Erythroblast (primary cell): ENCODE data around the gene GPD2.

Experiments used
- GATA1 ChIP-seq: IDR thresholded peaks from 2 replicates; pipeline ENCODE4 v1.6.1; 2011; ENCODE audit warnings: low read depth, mild to moderate bottlenecking, control low read depth, low read length, moderate library complexity
- POLR2A ChIP-seq: IDR thresholded peaks from 2 replicates; pipeline ENCODE4 v1.6.1; 2011; ENCODE audit warnings: mild to moderate bottlenecking, low read length

DNA sequence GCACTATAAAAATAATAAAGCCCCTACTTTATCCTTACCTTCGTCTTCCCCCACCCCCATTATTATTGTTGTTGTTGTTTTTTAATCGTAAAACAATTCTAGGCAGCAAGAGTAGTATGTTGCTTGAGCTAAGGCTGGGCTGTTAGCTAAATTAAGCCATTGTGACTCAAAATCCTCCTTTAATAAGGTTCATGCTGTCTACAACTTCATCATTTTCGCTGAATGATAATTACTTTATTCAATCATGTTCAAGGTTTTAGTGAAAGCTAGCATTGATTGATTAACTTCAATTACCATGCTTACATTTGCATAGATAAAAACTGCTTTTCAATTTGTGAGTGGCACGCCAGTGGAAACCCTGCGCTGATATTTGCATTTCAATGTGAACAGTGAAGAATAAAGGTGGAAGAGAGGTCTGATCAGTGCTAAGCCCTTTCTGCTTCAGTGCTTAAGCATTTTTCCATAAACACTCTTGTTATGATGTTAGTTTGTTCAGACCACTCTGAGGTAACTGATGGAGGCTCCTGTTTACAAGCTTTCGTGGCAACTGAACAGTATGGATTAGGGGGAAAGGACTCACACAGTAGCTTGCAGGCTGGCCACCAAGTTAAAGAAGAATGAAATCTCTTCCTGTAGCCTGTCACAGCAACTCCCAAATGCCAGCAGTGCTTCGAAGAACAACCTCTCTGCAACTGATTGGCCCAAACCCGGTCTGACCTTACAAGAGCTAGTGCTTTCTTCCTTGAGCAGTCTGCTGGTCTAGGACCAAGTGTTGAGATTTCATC, 156.8 kb downstream of the GPD2 start:
- TF ChIP-seq POLR2A (no peak), GATA1 (no peak)
